Measurements from ENCODE around the gene PSEN2.

PSEN2 gene

DNA sequence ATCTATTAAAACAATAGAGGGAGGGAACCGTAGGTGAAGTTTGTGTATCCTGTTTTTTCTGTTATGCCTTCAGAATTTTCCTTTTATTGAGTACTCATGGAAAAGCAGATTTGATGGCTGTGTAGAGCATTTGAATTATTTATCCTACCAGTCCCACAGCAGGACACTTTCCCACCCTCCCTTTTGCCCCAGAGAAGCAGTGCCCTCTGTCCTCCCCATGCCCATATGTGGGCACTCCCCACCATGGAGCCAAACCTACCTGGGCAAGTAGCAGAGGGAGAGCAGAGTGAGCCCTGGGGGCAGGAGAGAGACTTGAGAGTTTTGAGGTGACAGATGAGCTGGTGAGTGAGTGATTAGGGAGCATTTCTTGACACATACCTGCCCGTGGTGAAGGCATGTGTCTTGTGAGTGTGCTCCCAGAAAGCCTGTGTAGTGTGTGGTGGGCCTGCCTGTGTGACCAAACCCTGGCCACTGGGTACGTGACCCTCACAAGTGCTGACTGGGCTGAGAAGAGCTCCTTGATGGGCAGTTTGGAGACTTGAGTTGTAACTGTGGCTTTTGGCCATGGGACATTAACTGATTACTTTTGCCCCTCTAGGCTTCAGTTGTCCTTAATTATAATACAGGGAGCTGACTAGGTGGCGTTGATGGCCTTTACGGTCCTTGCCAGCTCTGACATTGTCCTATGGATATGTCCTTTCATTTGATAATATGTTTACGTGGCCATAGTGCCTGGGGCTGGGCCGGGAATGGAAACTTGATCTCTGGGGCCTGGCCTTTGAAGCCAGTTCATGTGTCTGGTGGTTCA is 3.6 kb downstream of the PSEN2 start:
- no peak for TF ChIP-seq CTCF (IDR thresholded peaks at IDR 0.05)

GRCh38 chr1:226874579-226875425 is 4.4 kb downstream of the PSEN2 start:
- Histone ChIP-seq H3K27me3 (peaks cover 37% of the 10 kb centered on the region), H3K4me3 (ENCODE audit: low read depth in 1 of 2, low read length in 1 of 2) (no peak overlapping the region), H3K4me1 (ENCODE audit: control insufficient read depth in 1 of 2, insufficient read depth in 1 of 2, low read depth in 1 of 2, low read length in 1 of 2) (peaks cover 10 to 11% of the 10 kb centered on the region in 2 experiments), H3K27ac (no peak overlapping the region), H3K9me3 (no peaks in the 10 kb centered on the region), H3K36me3 (no peaks in the 10 kb centered on the region)
- no peak for TF ChIP-seq CTCF (IDR thresholded peaks at IDR 0.05)

More for the DNA sequence above, 3.6 kb downstream of the PSEN2 start:
- no peak overlapping the region for H3K27ac ChIP-seq
- H3K9me3 ChIP-seq = no peaks in the 10 kb centered on the region
- H3K27me3 ChIP-seq = peaks cover 46% of the 10 kb centered on the region
- H3K4me1 ChIP-seq (ENCODE audit: control insufficient read depth in 1 of 2, insufficient read depth in 1 of 2, low read depth in 1 of 2, low read length in 1 of 2) = peaks cover 10 to 11% of the 10 kb centered on the region in 2 experiments
- no peaks in the 10 kb centered on the region for H3K36me3 ChIP-seq
- H3K4me3 ChIP-seq (ENCODE audit: low read depth in 1 of 2, low read length in 1 of 2) = no peak overlapping the region

DNA sequence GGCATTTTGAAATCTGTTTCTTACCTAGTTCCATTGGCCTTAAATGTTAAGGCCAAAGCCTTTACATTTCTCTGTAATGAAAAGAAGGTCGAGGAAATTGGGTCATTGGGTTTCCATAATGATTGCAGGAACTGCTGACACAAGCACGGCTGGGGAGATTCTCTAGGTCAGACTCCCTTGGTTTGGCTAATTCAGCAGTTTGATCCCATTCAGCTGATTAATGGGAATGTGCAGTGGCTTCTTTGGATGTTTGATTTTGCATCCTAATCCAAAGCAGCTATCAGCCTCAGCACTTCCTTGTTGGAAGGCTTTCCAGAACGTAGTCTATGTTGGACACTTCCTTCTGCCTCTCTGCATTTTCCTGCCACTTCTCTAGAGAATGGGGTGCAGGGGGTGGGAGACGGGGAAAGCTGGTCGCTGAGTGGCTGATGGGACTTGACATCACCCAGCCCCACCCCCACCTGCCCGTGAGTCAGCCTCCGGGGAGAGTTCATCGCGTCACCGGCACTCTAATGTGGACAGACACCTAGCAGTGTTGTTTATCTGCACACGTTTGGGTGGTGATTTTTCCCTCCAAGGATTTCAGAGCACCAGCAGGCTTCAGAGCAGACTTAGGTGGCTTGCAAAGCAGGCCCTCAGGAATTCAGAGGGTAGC is 5.4 kb downstream of the PSEN2 start:
- Histone ChIP-seq H3K4me3 (ENCODE audit: low read depth in 1 of 2, low read length in 1 of 2) (no peak overlapping the region), H3K27me3 (peaks cover 28% of the 10 kb centered on the region), H3K9me3 (no peaks in the 10 kb centered on the region), H3K4me1 (ENCODE audit: control insufficient read depth in 1 of 2, insufficient read depth in 1 of 2, low read depth in 1 of 2, low read length in 1 of 2) (peaks cover 4 to 5% of the 10 kb centered on the region in 2 experiments), H3K36me3 (no peaks in the 10 kb centered on the region), H3K27ac (no peak overlapping the region)
- no peak for TF ChIP-seq CTCF (IDR thresholded peaks at IDR 0.05)

GRCh38 chr1:226877669-226878068 is 7.3 kb downstream of the PSEN2 start:
- no peaks in the 10 kb centered on the region for H3K4me1 ChIP-seq (ENCODE audit: control insufficient read depth in 1 of 2, insufficient read depth in 1 of 2, low read depth in 1 of 2, low read length in 1 of 2)
- no peak for TF ChIP-seq CTCF (IDR thresholded peaks at IDR 0.05)

More at GRCh38 chr1:226877669-226878068, 7.3 kb downstream of the PSEN2 start:
- no peaks in the 10 kb centered on the region for H3K36me3 ChIP-seq
- H3K27ac ChIP-seq = no peak overlapping the region
- peaks cover 9% of the 10 kb centered on the region for H3K27me3 ChIP-seq
- no peaks in the 10 kb centered on the region for H3K9me3 ChIP-seq
- no peak overlapping the region for H3K4me3 ChIP-seq (ENCODE audit: low read depth in 1 of 2, low read length in 1 of 2)

All from neutrophil (primary cell).